Adrenal gland (tissue), 12 donors: ENCODE measurements around the gene KLF13. TPM values are rescaled to one million over a fixed set of nuclear protein-coding genes. Genes with fewer than 3 reads are reported as not detected.

Experiments
- DNase-seq, 7 donors: peaks; one replicate each; pipeline ENCODE4 v3.0.0-alpha.2; 2019 to 2020
- H3K27ac ChIP-seq, 5 donors: fragments of 200-600 bp; sonication (generic) in 4 of 5; 1 replicate in 3 of 5; 2 replicates in 2 of 5; pipeline versions ENCODE4 v1.5.1 to v1.8.0; 2016 to 2020; ENCODE audit warnings: mild to moderate bottlenecking in 1 of 5
- H3K27me3 ChIP-seq: fragments of 200-600 bp; 2 replicates; pipeline ENCODE4 v1.8.0; 2021
- H3K36me3 ChIP-seq, 2 donors: fragments of 200-600 bp; replicated peaks in 1 of 2; 1 replicate in 1 of 2; 2 replicates in 1 of 2; pipeline versions ENCODE4 v1.5.1 to v1.8.0; 2018 to 2022
- H3K4me1 ChIP-seq, 2 donors: fragments of 200-600 bp; replicated peaks in 1 of 2; 1 replicate in 1 of 2; 2 replicates in 1 of 2; pipeline versions ENCODE4 v1.5.1 to v1.8.0; 2018 to 2021
- H3K4me3 ChIP-seq, 4 donors: fragments of 200-600 bp; sonication (generic) in 3 of 4; one replicate each; pipeline ENCODE4 v1.5.1; 2016 to 2018
- H3K9me3 ChIP-seq, 3 donors: fragments of 200-600 bp; sonication (generic) in 1 of 3; replicated peaks in 1 of 3; 1 replicate in 2 of 3; 2 replicates in 1 of 3; pipeline versions ENCODE4 v1.5.1 to v1.8.0; 2016 to 2021
- POLR2A ChIP-seq, 2 donors: fragments of 450-650 bp; IDR thresholded peaks; one replicate each; pipeline ENCODE4 v1.6.1; 2017; ENCODE audit warnings: antibody characterized with exemption in 2 of 2, mild to moderate bottlenecking in 2 of 2, moderate library complexity in 1 of 2
- WGBS, 4 donors: extraction: QIAGEN DNeasy Blood & Tissue Kit in 2 of 4; methylation state at CpG; one replicate each; pipeline versions ENCODE4 v1.1.5 to v1.1.7; 2013 to 2017; 5-methylcytosine and 5-hydroxymethylcytosine counted together
- intact Hi-C, 2 donors: fragments of 100-400 bp; cut with DNase I; formaldehyde crosslinking; loops; one replicate each; pipeline versions ENCODE4 v1.14.1 to v1.15.0; 2022 to 2023
- polyA plus RNA-seq, 3 donors: library from polyadenylated mRNA; stranded (reverse); fragments of 200-250 nt in 2 of 3; fragments of 350-450 nt in 1 of 3; fragmentation: Illumina TruSeq in 1 of 3; extraction: RNeasy Lipid Tissue Mini Kit (QIAGEN cat#74804) in 1 of 3; gene quantifications; one replicate each; pipeline ENCODE4 v1.2.3, GENCODE V29; 2013 to 2014
- total RNA-seq, 9 donors: library from RNA; depleted of rRNA in 4 of 9; stranded (reverse); fragments of >200 nt in 4 of 9; fragments of 120-200 nt in 1 of 9; fragmentation: NEBNext Ultra II Directional in 1 of 9; extraction: Animal tissue kit (Norgen Biotek cat#: 25700) in 1 of 9; gene quantifications; one replicate each; pipeline versions ENCODE4 v1.1.0 to v1.2.4, GENCODE V29; 2013 to 2023
- TF ChIP-seq, protein P1 (sequence below), 6 experiments: fragments of 450-650 bp in 4 of 6; fragments of 200-600 bp in 2 of 6; sonication (generic) in 1 of 6; IDR thresholded peaks; 1 replicate in 5 of 6; 2 replicates in 1 of 6; pipeline versions ENCODE4 v1.5.1 to v1.8.0; 2016 to 2021; ENCODE audit warnings: antibody characterized with exemption in 6 of 6, mild to moderate bottlenecking in 2 of 6, moderate library complexity in 1 of 6
- donor health status: healthy with polysubstance abuse.
- donor health status: Bipolar disorder and iron deficiency.
- donor health status: DM: yes; HTN: yes; CAD: no.
- donor health status: DM: no; HTN: no; CAD: no.
- donor health status: DM: no; HTN: no; CAD: no.
- donor health status: DM: yes; HTN: yes; CAD: no.

The KLF13 gene
- total and polyA plus RNA-seq, 12 donors, result 8.4 to 65.9 (median 31.9) TPM

DNA sequence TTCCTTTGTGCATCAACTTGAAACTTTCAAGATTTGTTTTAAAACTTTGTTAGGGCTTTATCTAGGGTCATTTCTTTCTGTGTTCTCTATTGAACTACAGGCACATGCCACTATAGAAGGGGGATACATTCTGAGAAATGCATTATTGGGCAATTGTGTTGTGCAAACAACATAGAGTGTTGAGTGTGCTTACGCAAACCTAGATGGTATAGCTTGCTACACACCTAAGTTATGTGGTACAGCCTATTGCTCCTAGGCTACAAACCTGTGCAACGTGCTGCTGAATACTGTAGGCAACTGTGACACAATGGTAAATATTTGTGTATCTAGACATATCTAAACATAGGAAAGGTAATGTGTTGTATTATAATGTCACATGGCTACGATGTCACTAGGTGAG lies 33.0 kb upstream of the KLF13 start:
- no peak overlapping the region for H3K4me3 ChIP-seq
- no peaks in the 10 kb centered on the region for H3K9me3 ChIP-seq
- intact Hi-C loops, result no loop called here
- no peaks in the 10 kb centered on the region for H3K4me1 ChIP-seq
- no peaks in the 10 kb centered on the region for H3K36me3 ChIP-seq
- no peak overlapping the region for H3K27ac ChIP-seq
- TF ChIP-seq, protein P1, sequence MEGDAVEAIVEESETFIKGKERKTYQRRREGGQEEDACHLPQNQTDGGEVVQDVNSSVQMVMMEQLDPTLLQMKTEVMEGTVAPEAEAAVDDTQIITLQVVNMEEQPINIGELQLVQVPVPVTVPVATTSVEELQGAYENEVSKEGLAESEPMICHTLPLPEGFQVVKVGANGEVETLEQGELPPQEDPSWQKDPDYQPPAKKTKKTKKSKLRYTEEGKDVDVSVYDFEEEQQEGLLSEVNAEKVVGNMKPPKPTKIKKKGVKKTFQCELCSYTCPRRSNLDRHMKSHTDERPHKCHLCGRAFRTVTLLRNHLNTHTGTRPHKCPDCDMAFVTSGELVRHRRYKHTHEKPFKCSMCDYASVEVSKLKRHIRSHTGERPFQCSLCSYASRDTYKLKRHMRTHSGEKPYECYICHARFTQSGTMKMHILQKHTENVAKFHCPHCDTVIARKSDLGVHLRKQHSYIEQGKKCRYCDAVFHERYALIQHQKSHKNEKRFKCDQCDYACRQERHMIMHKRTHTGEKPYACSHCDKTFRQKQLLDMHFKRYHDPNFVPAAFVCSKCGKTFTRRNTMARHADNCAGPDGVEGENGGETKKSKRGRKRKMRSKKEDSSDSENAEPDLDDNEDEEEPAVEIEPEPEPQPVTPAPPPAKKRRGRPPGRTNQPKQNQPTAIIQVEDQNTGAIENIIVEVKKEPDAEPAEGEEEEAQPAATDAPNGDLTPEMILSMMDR (IDR thresholded peaks at IDR 0.05), result no peak
- no peak for TF ChIP-seq POLR2A (IDR thresholded peaks at IDR 0.05)
- H3K27me3 ChIP-seq, result no peaks in the 10 kb centered on the region
- no peak for DNase-seq
- 85 to 93% (median 92%) methylated on average over 3 of the region's 3 CpGs for WGBS, 4 donors

- intact Hi-C loops, result no loop called here
- Histone ChIP-seq H3K36me3 (no peaks in the 10 kb centered on the region), H3K27ac (no peak overlapping the region), H3K27me3 (no peaks in the 10 kb centered on the region), H3K4me3 (no peak overlapping the region), H3K4me1 (no peaks in the 10 kb centered on the region), H3K9me3 (no peaks in the 10 kb centered on the region)
- DNase-seq, result no peak
- no peak for TF ChIP-seq POLR2A (IDR thresholded peaks at IDR 0.05)
- TF ChIP-seq, protein P1 (IDR thresholded peaks at IDR 0.05), result no peak
- 87 to 96% (median 95%) methylated on average over 2 of the region's 2 CpGs for WGBS, 4 donors
Observed at GRCh38 chr15:31294067-31294466, 32.6 kb upstream of the KLF13 start.

- intact Hi-C loops, result no loop called here
- no peaks in the 10 kb centered on the region for H3K9me3 ChIP-seq
- H3K36me3 ChIP-seq, result no peaks in the 10 kb centered on the region
- no peaks in the 10 kb centered on the region for H3K4me1 ChIP-seq
- no peak overlapping the region for H3K4me3 ChIP-seq
- 73 to 78% (median 77%) methylated on average over 8 of the region's 8 CpGs for WGBS, 4 donors
- peak in 2 of 7 donors; percentile 1 to 17 for DNase-seq
- no peak overlapping the region for H3K27ac ChIP-seq
- H3K27me3 ChIP-seq, result no peaks in the 10 kb centered on the region
- TF ChIP-seq, protein P1 (IDR thresholded peaks at IDR 0.05), result no peak
- TF ChIP-seq POLR2A (IDR thresholded peaks at IDR 0.05), result no peak
Observed at GRCh38 chr15:31295658-31296057, 31.0 kb upstream of the KLF13 start.

DNA sequence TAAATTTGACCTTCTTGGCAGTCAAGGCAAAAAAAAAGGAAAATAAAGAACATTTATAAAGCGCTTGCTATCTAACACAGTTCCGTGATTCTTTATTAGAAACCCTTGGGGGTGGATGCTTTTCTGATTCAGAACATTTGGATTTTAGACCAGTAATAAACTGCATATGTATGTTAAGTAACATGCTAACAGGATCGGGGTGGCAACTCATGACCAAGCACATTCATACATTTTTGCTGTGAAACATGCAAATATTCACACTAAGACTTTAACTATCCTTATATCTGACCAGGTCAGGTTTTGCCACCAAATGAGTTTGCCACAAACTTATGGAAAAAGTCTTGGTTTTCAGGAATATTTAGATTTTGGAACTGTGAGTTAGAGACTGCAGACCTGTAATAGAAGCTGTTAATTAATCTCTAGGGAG lies 30.4 kb upstream of the KLF13 start:
- Histone ChIP-seq H3K36me3 (no peaks in the 10 kb centered on the region), H3K27me3 (no peaks in the 10 kb centered on the region), H3K27ac (no peak overlapping the region), H3K4me1 (peaks cover 0 to 3% of the 10 kb centered on the region in 2 donors), H3K9me3 (no peaks in the 10 kb centered on the region), H3K4me3 (no peak overlapping the region)
- TF ChIP-seq POLR2A (IDR thresholded peaks at IDR 0.05), result no peak
- TF ChIP-seq, protein P1 (IDR thresholded peaks at IDR 0.05), result no peak
- no peak for DNase-seq
- 75 to 86% (median 81%) methylated on average over 3 of the region's 3 CpGs for WGBS, 4 donors
- intact Hi-C loops, result no loop called here
